HepG2 (cell line): ENCODE measurements around the gene WARS2. TPM values are rescaled to one million over a fixed set of nuclear protein-coding genes. Genes with fewer than 3 reads are reported as not detected.
"Not testable (repeated sequence)": the region's sequence is repeated elsewhere in the genome, so short reads cannot be mapped to it uniquely, and the experiment has no call there.

Source experiments
- ATAC-seq: fragments of 200-7000 bp; cut with Tn5 transposase; 3 replicates; pipeline ENCODE4 v1.9.1; 2020; ENCODE audit warnings: mild to moderate bottlenecking, moderate library complexity
- BruUV-seq: library from RNA; stranded (reverse); fragments of 400-500 nt; replicated peaks from 2 replicates; lab custom pipeline; 2021; lab: Mats Ljungman, UMichigan
- CTCF ChIA-PET: fragments of 300-600 bp; formaldehyde crosslinking; extraction: SDS; loops from one replicate; lab custom pipeline; 2021; ENCODE audit warnings: low total read pairs, inconsistent platforms, low intra/inter-chr PET ratio; lab: Yijun Ruan, JAX
- POLR2A ChIA-PET: fragments of 350-600 bp; sonication (Branson Sonifier 250); formaldehyde crosslinking; loops from one replicate; lab custom pipeline; 2020; ENCODE audit warnings: antibody characterized with exemption, inconsistent platforms; lab: Yijun Ruan, JAX
- DNase-seq: peaks from one replicate; pipeline ENCODE4 v3.0.0-alpha.2; 2015; ENCODE audit warnings: low spot score
- FAIRE-seq: peaks from 3 replicates; lab custom pipeline; 2011; peaks lifted over from hg19 to GRCh38; lab: Jason Lieb, UNC
- H2AFZ ChIP-seq: one replicate; pipeline ENCODE4 v1.6.1; 2011; ENCODE audit warnings: low read length, inconsistent platforms
- H3K27ac ChIP-seq: fragments of 300-600 bp; 3 replicates; pipeline ENCODE4 v1.8.0; 2011; ENCODE audit warnings: mixed run types, mild to moderate bottlenecking, mixed read lengths, low read length, inconsistent platforms; ENCODE audit not compliant: insufficient read depth; ENCODE audit errors: extremely low read length
- H3K27me3 ChIP-seq, 2 experiments: fragments of 200-600 bp in 1 of 2; 2 replicates in 1 of 2; 3 replicates in 1 of 2; pipeline versions ENCODE4 v1.6.0 to v1.8.0; 2011; ENCODE audit warnings: low read length in 2 of 2, mild to moderate bottlenecking in 2 of 2, moderate library complexity in 2 of 2, inconsistent platforms in 1 of 2; ENCODE audit not compliant: insufficient read depth in 2 of 2, control insufficient read depth in 1 of 2
- H3K36me3 ChIP-seq, 2 experiments: fragments of 200-600 bp in 1 of 2; replicated peaks in 1 of 2; 2 replicates in 1 of 2; 3 replicates in 1 of 2; pipeline versions ENCODE4 v1.5.1 to v1.8.0; 2011; ENCODE audit warnings: low read length in 2 of 2, inconsistent platforms in 1 of 2; ENCODE audit not compliant: insufficient read depth in 2 of 2, control insufficient read depth in 1 of 2
- H3K4me1 ChIP-seq: 2 replicates; pipeline ENCODE4 v1.5.1; 2012; ENCODE audit warnings: low read length, inconsistent platforms; ENCODE audit not compliant: insufficient read depth
- H3K4me2 ChIP-seq: 2 replicates; pipeline ENCODE4 v1.6.0; 2011; ENCODE audit warnings: low read depth, low read length, inconsistent platforms
- H3K4me3 ChIP-seq, 3 experiments: fragments of 200-600 bp in 1 of 3; sonication (generic), shearing (Covaris generic) in 1 of 3; replicated peaks in 1 of 3; 2 replicates each; pipeline ENCODE4 v1.5.1; 2011 to 2016; ENCODE audit warnings: low read length in 3 of 3, inconsistent platforms in 2 of 3, low read depth in 2 of 3, mild to moderate bottlenecking in 2 of 3, control low read depth in 1 of 3, mixed read lengths in 1 of 3; ENCODE audit not compliant: insufficient read depth in 1 of 3
- H3K79me2 ChIP-seq: one replicate; pipeline ENCODE4 v1.6.1; 2011; ENCODE audit warnings: low read length, inconsistent platforms; ENCODE audit not compliant: insufficient read depth
- H3K9ac ChIP-seq: 2 replicates; pipeline ENCODE4 v1.6.0; 2011; ENCODE audit warnings: mild to moderate bottlenecking, low read depth, low read length, inconsistent platforms; ENCODE audit not compliant: insufficient read depth
- H3K9me3 ChIP-seq: 2 replicates; pipeline ENCODE4 v1.5.1; 2012; ENCODE audit warnings: mild to moderate bottlenecking, low read length
- H4K20me1 ChIP-seq: 2 replicates; pipeline ENCODE4 v1.6.0; 2011; ENCODE audit warnings: inconsistent platforms, mild to moderate bottlenecking, low read length, moderate library complexity; ENCODE audit not compliant: insufficient read depth
- AGO1 ChIP-seq: fragments of 200-400 bp; formaldehyde crosslinking; IDR thresholded peaks from 2 replicates; pipeline ENCODE4 v1.6.1; 2017; ENCODE audit warnings: mild to moderate bottlenecking, low read depth, low read length, moderate library complexity; ENCODE audit not compliant: poor library complexity, severe bottlenecking
- BRD4 ChIP-seq: sonication (generic); formaldehyde crosslinking; IDR thresholded peaks from 2 replicates; pipeline ENCODE4 v1.4.0; 2020; ENCODE audit warnings: missing genetic modification reagents
- ELF4 ChIP-seq: sonication (generic); formaldehyde crosslinking; IDR thresholded peaks from 2 replicates; pipeline ENCODE4 v1.5.0; 2020; ENCODE audit warnings: missing genetic modification reagents, mild to moderate bottlenecking, moderate library complexity, borderline replicate concordance
- KLF9 ChIP-seq: IDR thresholded peaks from 2 replicates; pipeline ENCODE4 v1.6.1; 2016; ENCODE audit warnings: low read depth
- MATR3 ChIP-seq: sonication (generic); formaldehyde crosslinking; IDR thresholded peaks from 2 replicates; pipeline ENCODE4 v1.4.0; 2020; ENCODE audit warnings: missing genetic modification reagents
- NPAS2 ChIP-seq: sonication (generic); formaldehyde crosslinking; IDR thresholded peaks from 2 replicates; pipeline ENCODE4 v1.8.0; 2022; ENCODE audit warnings: mild to moderate bottlenecking, missing genetic modification reagents, borderline replicate concordance
- RBFOX2 ChIP-seq: fragments of 200-400 bp; formaldehyde crosslinking; IDR thresholded peaks from 2 replicates; pipeline ENCODE4 v1.6.1; 2017; ENCODE audit warnings: low read depth, mild to moderate bottlenecking, low read length
- RFXAP ChIP-seq: sonication (generic); formaldehyde crosslinking; IDR thresholded peaks from 2 replicates; pipeline ENCODE4 v1.4.0; 2020; ENCODE audit warnings: missing genetic modification reagents, borderline replicate concordance
- SMYD3 ChIP-seq: sonication (generic); formaldehyde crosslinking; IDR thresholded peaks from 2 replicates; pipeline ENCODE4 v1.8.1; 2023; ENCODE audit warnings: mild to moderate bottlenecking, missing genetic modification reagents
- U2AF2 ChIP-seq: fragments of 200-400 bp; formaldehyde crosslinking; IDR thresholded peaks from 2 replicates; pipeline ENCODE4 v1.6.1; 2017; ENCODE audit warnings: low read depth, mild to moderate bottlenecking, low read length
- ZNF333 ChIP-seq: sonication (generic); formaldehyde crosslinking; IDR thresholded peaks from 2 replicates; pipeline ENCODE4 v1.4.0; 2020; ENCODE audit warnings: mild to moderate bottlenecking, missing genetic modification reagents, borderline replicate concordance
- ZNF367 ChIP-seq: sonication (generic); formaldehyde crosslinking; IDR thresholded peaks from 2 replicates; pipeline ENCODE4 v1.4.0; 2020; ENCODE audit warnings: missing genetic modification reagents, borderline replicate concordance
- ZNF432 ChIP-seq: sonication (generic); formaldehyde crosslinking; IDR thresholded peaks from 2 replicates; pipeline ENCODE4 v1.5.0; 2020; ENCODE audit warnings: missing genetic modification reagents, mild to moderate bottlenecking, borderline replicate concordance
- ZNF557 ChIP-seq: sonication (generic); formaldehyde crosslinking; IDR thresholded peaks from 2 replicates; pipeline ENCODE4 v1.4.0; 2020; ENCODE audit warnings: missing genetic modification reagents
- ZNF747 ChIP-seq: sonication (generic); formaldehyde crosslinking; IDR thresholded peaks from 2 replicates; pipeline ENCODE4 v1.8.1; 2023; ENCODE audit warnings: missing genetic modification reagents, mild to moderate bottlenecking, borderline replicate concordance
- WGBS: methylation state at CpG from one replicate; pipeline ENCODE4 v1.1.6; 2017; ENCODE audit warnings: low lambda C conversion rate; 5-methylcytosine and 5-hydroxymethylcytosine counted together
- in situ Hi-C: cut with HindIII; loops from 2 replicates; pipeline ENCODE4 v1.10.0; 2017; ENCODE audit warnings: low pct_unique_long_range_greater_than_20kb; ENCODE audit not compliant: extremely low pct_ligation_motif_present
- intact Hi-C: fragments of 100-400 bp; cut with micrococcal nuclease; formaldehyde crosslinking; loops from one replicate; pipeline ENCODE4 v1.10.0; 2022; ENCODE audit not compliant: unreplicated experiment
- polyA plus RNA-seq, 8 experiments: library from polyadenylated mRNA; depleted of rRNA in 3 of 8; stranded (reverse) in 7 of 8; unstranded in 1 of 8; fragments of >200 nt; fragmentation: Illumina TruSeq in 4 of 8; extraction: Trizol in 4 of 8; gene quantifications; 2 replicates each; pipeline versions ENCODE4 v1.2.1 to v1.2.3, GENCODE V29; 2011 to 2016; ENCODE audit warnings: low read depth in 4 of 8, missing spikeins in 1 of 8, mixed read lengths in 1 of 8; ENCODE audit not compliant: insufficient read depth in 1 of 8
- total RNA-seq, 5 experiments: library from RNA; depleted of rRNA; stranded (reverse); fragments of >200 nt; fragmentation: Illumina TruSeq; extraction: Trizol; gene quantifications; 2 replicates each; pipeline ENCODE4 v1.2.3, GENCODE V29; 2016; ENCODE audit warnings: low read depth in 1 of 5

The WARS2 gene
- total and polyA plus RNA-seq, 2 of the 13 experiments (the other 11 are each of a cell fraction or from before 2014, with no cell fraction given): 12.4 to 18.8 TPM

- H3K4me3 ChIP-seq, H3K27me3 ChIP-seq, H3K9me3 ChIP-seq, H3K9ac ChIP-seq, intact Hi-C loops, POLR2A ChIA-PET, ATAC-seq, in situ Hi-C loops, CTCF ChIA-PET, H3K27ac ChIP-seq, H3K4me2 ChIP-seq, H4K20me1 ChIP-seq, BruUV-seq, H3K79me2 ChIP-seq, FAIRE-seq, DNase-seq, H2AFZ ChIP-seq, H3K4me1 ChIP-seq: not testable (repeated sequence)
- 92% methylated on average over 4 of the region's 4 CpGs for WGBS
- H3K36me3 ChIP-seq: peaks cover 6 to 21% of the 10 kb centered on the region in 2 experiments; a peak in 4 of 5 replicates
Measured at GRCh38 chr1:119155069-119155468, 14.6 kb upstream of the WARS2 start.

DNA sequence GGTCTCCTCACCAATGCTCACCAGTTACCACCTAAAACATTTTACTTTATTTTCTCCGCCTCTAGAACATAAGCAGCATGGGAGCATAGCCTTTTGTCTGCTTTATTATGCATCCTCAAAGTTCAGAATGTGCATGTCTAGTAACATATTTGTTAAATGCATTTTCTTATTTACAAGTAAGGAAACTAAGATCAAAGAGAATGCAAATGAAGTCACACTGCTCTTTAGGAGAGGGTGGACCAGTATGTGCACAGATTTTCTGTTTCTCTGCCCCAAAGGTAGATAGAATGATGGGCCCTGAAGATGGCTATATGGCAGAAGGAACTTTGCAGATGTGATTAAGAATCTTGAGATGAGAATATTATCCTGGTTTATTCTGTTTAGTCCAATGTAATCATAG is 9.7 kb upstream of the WARS2 start:
- in situ Hi-C loops: no loop called here
- no peak for ATAC-seq
- H3K79me2 ChIP-seq: no peaks in the 10 kb centered on the region
- POLR2A ChIA-PET: interaction anchor here (1.0 kb wide), 1 partner anchor 9 kb away, joined by 4 read pairs; the partner anchor contains the start of gene WARS2
- TF ChIP-seq BRD4 (CRISPR knock-in tag) (no peak), ZNF333 (CRISPR knock-in tag) (no peak), AGO1 (no peak), RFXAP (no peak), MATR3 (CRISPR knock-in tag) (no peak), RBFOX2 (no peak), ZNF747 (CRISPR knock-in tag) (no peak), ELF4 (CRISPR knock-in tag) (no peak), NPAS2 (CRISPR knock-in tag) (no peak), U2AF2 (no peak), KLF9 (CRISPR knock-in tag) (no peak), ZNF557 (CRISPR knock-in tag) (no peak), SMYD3 (CRISPR knock-in tag) (no peak), ZNF432 (CRISPR knock-in tag) (no peak), ZNF367 (CRISPR knock-in tag) (no peak)
- no peak overlapping the region for H3K27ac ChIP-seq
- no peak for FAIRE-seq
- no peaks in the 10 kb centered on the region for H4K20me1 ChIP-seq
- H3K9ac ChIP-seq: no peak overlapping the region
- no peak for DNase-seq
- CTCF ChIA-PET: no interaction called here
- no peaks in the 10 kb centered on the region; a peak in 1 of 5 replicates for H3K36me3 ChIP-seq
- no peaks in the 10 kb centered on the region for H3K4me1 ChIP-seq
- H3K9me3 ChIP-seq: no peaks in the 10 kb centered on the region
- no peak overlapping the region for H3K4me2 ChIP-seq
- no TSS peak for BruUV-seq
- intact Hi-C loops: no loop called here
- no peak overlapping the region for H3K4me3 ChIP-seq
- WGBS: 100% methylated on average over 1 of the region's 1 CpG
- H3K27me3 ChIP-seq: no peaks in the 10 kb centered on the region
- no peak overlapping the region for H2AFZ ChIP-seq
